Measurements from ENCODE around the gene AK4. TPM values are rescaled to one million over a fixed set of nuclear protein-coding genes. Genes with fewer than 3 reads are reported as not detected.

The AK4 gene
- total and polyA plus RNA-seq, 2 of the 4 experiments (the other 2 are of a cell fraction): 12.4 to 30.3 TPM

DNA sequence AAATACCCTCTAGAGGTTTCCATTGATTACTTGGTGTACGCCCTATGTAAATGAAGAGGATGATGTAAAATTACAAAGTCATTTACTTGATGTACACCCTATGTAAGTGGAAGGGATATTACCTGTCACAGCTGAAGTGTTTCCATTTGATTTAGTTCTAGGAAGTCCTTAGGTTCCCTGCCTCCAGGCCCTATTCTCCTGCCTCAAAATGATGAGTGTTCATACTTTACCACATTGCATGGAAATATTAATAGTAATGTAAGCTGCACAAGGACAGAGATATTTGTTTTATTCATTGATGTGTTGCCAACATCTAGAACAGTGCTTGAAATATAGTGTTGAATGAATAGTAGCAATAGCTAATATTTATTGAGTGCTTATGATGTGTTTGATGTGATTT, 9.5 kb upstream of the AK4 start:
- Histone ChIP-seq H3K14ac (replicated peaks; ENCODE audit: low read depth, low read length) (no peak overlapping the region), H3K9me1 (ENCODE audit: insufficient read depth, low read length) (no peaks in the 10 kb centered on the region), H4K91ac (ENCODE audit: insufficient read depth, low read depth, low read length) (no peak overlapping the region), H3K4me3 (ENCODE audit: insufficient read depth, low read depth, low read length) (no peak overlapping the region), H2AK9ac (replicated peaks; ENCODE audit: low read depth, low read length, poor library complexity) (no peak overlapping the region), H3K56ac (ENCODE audit: extremely low read depth, insufficient read depth, low read length) (no peak overlapping the region), H3K9me3 (ENCODE audit: control insufficient read depth, insufficient read depth, low read length) (no peaks in the 10 kb centered on the region), H2AK5ac (ENCODE audit: low read depth, low read length) (no peak overlapping the region), H3K9ac (ENCODE audit: low read depth, low read length) (no peak overlapping the region), H3K27me3 (ENCODE audit: control insufficient read depth, insufficient read depth, low read length) (peaks cover 4% of the 10 kb centered on the region; the same call in 1 of the 2 replicates), H3K23ac (ENCODE audit: low read depth, low read length) (no peak overlapping the region), H4K20me1 (ENCODE audit: insufficient read depth, low read length) (no peaks in the 10 kb centered on the region), H4K5ac (ENCODE audit: low read depth, low read length) (no peak overlapping the region), H2BK20ac (ENCODE audit: low read depth, low read length) (no peak overlapping the region), H4K8ac (ENCODE audit: low read depth in 2 of 2, low read length in 2 of 2) (no peak overlapping the region), H3K36me3 (ENCODE audit: control insufficient read depth, insufficient read depth, low read length) (no peaks in the 10 kb centered on the region), H3K4ac (ENCODE audit: low read depth, low read length) (no peak overlapping the region), H3K4me2 (ENCODE audit: low read depth, low read length) (no peak overlapping the region), H3K18ac (ENCODE audit: low read depth, low read length) (no peak overlapping the region), H2BK120ac (ENCODE audit: low read depth, low read length) (no peak overlapping the region), H2BK15ac (ENCODE audit: low read depth, low read length) (no peak overlapping the region), H2AFZ (replicated peaks; ENCODE audit: low read length, poor library complexity) (no peak overlapping the region), H3K27ac (ENCODE audit: insufficient read depth, low read length) (no peak overlapping the region), H3K4me1 (ENCODE audit: control insufficient read depth, insufficient read depth, low read length) (no peaks in the 10 kb centered on the region), H2BK5ac (ENCODE audit: low read depth, low read length, poor library complexity, severe bottlenecking) (no peak overlapping the region), H3K79me1 (ENCODE audit: low read depth in 1 of 2, low read length in 2 of 2) (no peaks in the 10 kb centered on the region)
- intact Hi-C loops (cut with micrococcal nuclease): no loop called here
- in situ Hi-C loops (cut with MboI; ENCODE audit: low sequenced_read_pairs): no loop called here
- no peak for DNase-seq
- no CpG with 5 or more reads among the region's 1 CpG for WGBS, 2 experiments (ENCODE audit: extremely low coverage in 2 of 2, insufficient read length in 1 of 2)
- TF ChIP-seq RAD21 (IDR thresholded peaks at IDR 0.05; ENCODE audit: low read length): no peak
- no peak for TF ChIP-seq RCOR1 (IDR thresholded peaks at IDR 0.05; ENCODE audit: insufficient replicate concordance, low read length)
- TF ChIP-seq MAZ (IDR thresholded peaks at IDR 0.05; ENCODE audit: borderline replicate concordance, low read depth, low read length): no peak
- TF ChIP-seq, protein P1, sequence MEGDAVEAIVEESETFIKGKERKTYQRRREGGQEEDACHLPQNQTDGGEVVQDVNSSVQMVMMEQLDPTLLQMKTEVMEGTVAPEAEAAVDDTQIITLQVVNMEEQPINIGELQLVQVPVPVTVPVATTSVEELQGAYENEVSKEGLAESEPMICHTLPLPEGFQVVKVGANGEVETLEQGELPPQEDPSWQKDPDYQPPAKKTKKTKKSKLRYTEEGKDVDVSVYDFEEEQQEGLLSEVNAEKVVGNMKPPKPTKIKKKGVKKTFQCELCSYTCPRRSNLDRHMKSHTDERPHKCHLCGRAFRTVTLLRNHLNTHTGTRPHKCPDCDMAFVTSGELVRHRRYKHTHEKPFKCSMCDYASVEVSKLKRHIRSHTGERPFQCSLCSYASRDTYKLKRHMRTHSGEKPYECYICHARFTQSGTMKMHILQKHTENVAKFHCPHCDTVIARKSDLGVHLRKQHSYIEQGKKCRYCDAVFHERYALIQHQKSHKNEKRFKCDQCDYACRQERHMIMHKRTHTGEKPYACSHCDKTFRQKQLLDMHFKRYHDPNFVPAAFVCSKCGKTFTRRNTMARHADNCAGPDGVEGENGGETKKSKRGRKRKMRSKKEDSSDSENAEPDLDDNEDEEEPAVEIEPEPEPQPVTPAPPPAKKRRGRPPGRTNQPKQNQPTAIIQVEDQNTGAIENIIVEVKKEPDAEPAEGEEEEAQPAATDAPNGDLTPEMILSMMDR (conservative IDR thresholded peaks at IDR 0.05; ENCODE audit: low read depth, low read length): no peak
- no peak for TF ChIP-seq USF2 (IDR thresholded peaks at IDR 0.05; ENCODE audit: low read depth, low read length)
- TF ChIP-seq NFE2L2 (IDR thresholded peaks at IDR 0.05; ENCODE audit: low read depth, low read length): no peak
- no peak for TF ChIP-seq MXI1 (IDR thresholded peaks at IDR 0.05; ENCODE audit: borderline replicate concordance, low read depth, low read length)
- TF ChIP-seq, protein P2, sequence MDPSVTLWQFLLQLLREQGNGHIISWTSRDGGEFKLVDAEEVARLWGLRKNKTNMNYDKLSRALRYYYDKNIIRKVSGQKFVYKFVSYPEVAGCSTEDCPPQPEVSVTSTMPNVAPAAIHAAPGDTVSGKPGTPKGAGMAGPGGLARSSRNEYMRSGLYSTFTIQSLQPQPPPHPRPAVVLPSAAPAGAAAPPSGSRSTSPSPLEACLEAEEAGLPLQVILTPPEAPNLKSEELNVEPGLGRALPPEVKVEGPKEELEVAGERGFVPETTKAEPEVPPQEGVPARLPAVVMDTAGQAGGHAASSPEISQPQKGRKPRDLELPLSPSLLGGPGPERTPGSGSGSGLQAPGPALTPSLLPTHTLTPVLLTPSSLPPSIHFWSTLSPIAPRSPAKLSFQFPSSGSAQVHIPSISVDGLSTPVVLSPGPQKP (IDR thresholded peaks at IDR 0.05; ENCODE audit: borderline replicate concordance, low read depth, low read length): no peak
- no peak for TF ChIP-seq RFX5 (IDR thresholded peaks at IDR 0.05; ENCODE audit: low read depth, low read length)
- TF ChIP-seq POLR2A (IDR thresholded peaks at IDR 0.05; ENCODE audit: low read depth, low read length): no peak
- TF ChIP-seq BHLHE40 (IDR thresholded peaks at IDR 0.05; ENCODE audit: low read depth, low read length): no peak
- TF ChIP-seq SMC3 (IDR thresholded peaks at IDR 0.05; ENCODE audit: low read depth, low read length): no peak
- no peak for TF ChIP-seq FOS (IDR thresholded peaks at IDR 0.05; ENCODE audit: low read depth, low read length)
- no peak for TF ChIP-seq CEBPB (IDR thresholded peaks at IDR 0.05; ENCODE audit: low read depth, low read length)
- TF ChIP-seq CHD1 (IDR thresholded peaks at IDR 0.05; ENCODE audit: low read depth, low read length): no peak
- TF ChIP-seq MAFK (IDR thresholded peaks at IDR 0.05; ENCODE audit: low read depth, low read length): no peak
- CTCF ChIA-PET: interaction anchor here (1.0 kb wide), 1 partner anchor 78 kb away, joined by 10 read pairs; no protein-coding TSS in a partner anchor
- no peak for ATAC-seq (ENCODE audit: low read depth)
- POLR2A ChIA-PET (ENCODE audit: unreplicated experiment): no interaction called here
- no TSS peak for BruUV-seq (replicated peaks)
- dilution Hi-C loops (cut with HindIII; ENCODE audit: low sequenced_read_pairs, unreplicated experiment): no loop called here

Measured in IMR-90 (cell line).